COLO829 (cell line): Measurements from ENCODE around the gene BTNL3.
"Not testable (repeated sequence)": the region's sequence is repeated elsewhere in the genome, so short reads cannot be mapped to it uniquely, and the experiment has no call there.

Source experiments
- DNase-seq: peaks from one replicate; pipeline ENCODE4 v3.0.0; 2012; ENCODE audit warnings: low spot score

BTNL3 gene

DNA sequence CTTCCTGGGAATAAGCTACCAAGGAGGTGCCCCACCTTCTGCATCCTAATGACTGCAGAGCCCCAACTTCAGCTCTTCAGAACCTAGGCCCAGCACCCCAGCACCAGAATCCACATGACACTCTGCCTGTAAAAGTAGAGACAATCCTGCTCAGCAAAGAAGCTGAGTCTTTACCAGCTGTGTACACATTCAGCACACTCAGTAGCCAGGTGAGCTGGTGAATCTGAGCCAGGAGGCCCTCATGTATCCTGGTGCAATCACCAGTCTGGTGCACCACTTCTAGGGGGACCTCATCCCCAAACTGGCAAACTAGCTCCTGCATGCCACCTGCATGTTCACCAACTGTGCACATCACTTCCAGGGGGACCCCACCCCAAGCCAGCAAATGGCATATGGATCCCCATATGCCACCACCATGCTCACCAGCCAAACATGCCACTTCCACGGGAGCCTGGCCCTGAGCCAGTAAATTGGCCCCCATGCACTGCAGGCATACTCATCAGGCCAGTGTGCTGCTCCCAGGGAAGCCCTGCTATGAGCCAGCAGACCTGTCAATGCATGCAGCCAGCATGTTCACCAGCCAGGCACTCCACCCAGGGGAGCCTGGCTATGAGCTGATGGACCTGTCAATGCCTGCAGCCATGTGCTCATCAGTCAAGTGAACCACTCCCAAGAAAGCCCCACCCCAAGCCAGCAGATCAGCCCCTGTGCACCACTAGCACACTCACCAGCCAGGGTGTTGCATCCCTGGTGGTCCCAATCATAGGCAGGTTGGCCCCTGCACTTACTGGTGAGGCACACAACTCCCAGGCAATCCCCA lies 35.8 kb downstream of the BTNL3 start:
- no peak for DNase-seq

DNA sequence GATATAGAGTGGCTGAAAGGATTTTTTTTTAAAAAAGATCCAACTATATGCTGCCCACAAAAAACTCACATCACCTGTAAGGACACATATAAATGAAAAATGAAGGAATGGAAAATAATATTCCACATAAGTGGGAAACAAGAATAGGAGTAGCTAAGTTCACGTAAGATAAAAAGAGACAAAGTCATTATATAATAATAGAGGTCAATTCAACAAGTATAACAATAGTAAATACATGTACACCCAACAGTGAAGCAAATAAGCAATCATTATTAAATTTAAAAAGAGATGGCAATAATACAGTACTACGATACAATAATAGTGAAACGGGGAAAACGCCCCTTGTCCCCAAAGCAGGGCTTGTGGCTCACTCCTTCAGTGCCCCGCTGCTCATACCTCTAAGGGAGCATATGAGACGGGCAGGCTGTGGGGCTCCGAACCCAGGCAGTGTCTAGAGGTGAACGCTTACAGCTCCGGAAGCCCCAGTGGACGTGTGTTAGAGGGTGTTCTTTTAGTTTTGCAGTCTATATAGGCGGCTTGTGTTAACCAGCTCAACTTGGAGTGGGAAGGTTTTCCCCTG lies 38.9 kb downstream of the BTNL3 start:
- DNase-seq = no peak

DNA sequence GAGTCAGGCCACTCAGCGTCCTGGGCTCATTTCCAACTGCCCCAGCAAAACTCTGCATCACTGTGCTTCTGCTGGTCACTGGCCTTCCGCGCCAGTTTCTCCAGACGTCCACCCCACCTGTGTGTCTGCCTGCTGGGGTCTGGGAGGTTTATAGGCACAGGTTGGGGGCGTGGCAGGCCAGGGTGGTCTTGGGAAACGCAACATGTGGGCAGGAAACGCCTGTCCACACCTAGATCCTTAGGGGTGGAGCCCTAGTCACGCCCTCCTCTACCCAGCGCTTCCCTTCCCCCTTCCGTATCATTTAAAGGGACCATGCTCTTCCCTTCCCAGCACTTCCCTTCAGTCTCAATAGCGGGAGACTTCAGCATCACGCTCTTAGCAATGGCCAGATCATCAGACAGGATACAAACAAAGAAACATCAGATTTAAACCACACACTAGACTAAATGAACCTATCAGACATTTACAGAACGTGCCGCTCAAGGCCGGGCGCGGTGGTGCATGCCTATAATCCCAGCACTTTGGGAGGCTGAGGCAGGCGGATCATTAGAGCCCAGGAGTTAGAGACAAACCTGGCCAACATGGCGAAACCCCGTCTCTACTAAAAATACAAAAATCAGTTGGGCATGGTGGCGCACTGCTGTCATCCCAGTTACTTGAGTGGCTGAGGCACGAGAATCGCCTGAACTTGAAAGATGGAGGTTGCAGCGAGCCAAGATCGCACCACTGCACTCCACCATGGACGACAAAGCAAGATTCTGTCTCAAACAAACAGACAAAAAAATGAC lies 39.6 kb downstream of the BTNL3 start:
- DNase-seq = no peak

DNA sequence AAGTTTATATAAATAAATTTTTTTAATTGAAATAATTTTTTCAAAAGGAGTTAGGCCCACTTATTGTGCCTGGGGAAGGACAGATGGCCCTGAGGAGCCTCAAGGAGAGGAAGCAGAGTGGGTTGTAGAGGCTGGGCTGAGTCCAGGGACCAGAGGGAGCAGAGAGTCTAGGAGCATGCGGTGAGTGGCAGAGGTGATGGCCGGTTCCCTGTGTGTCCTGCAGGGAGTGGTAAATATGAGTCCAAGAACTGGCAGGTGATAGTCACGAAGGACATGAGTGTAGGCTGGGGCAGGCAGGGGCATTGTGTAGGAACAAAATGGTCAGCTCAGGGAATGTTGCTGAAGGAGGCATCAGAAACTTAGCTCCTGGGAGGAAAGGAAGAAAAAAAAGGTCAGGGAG lies 43.1 kb downstream of the BTNL3 start:
- no peak for DNase-seq

DNA sequence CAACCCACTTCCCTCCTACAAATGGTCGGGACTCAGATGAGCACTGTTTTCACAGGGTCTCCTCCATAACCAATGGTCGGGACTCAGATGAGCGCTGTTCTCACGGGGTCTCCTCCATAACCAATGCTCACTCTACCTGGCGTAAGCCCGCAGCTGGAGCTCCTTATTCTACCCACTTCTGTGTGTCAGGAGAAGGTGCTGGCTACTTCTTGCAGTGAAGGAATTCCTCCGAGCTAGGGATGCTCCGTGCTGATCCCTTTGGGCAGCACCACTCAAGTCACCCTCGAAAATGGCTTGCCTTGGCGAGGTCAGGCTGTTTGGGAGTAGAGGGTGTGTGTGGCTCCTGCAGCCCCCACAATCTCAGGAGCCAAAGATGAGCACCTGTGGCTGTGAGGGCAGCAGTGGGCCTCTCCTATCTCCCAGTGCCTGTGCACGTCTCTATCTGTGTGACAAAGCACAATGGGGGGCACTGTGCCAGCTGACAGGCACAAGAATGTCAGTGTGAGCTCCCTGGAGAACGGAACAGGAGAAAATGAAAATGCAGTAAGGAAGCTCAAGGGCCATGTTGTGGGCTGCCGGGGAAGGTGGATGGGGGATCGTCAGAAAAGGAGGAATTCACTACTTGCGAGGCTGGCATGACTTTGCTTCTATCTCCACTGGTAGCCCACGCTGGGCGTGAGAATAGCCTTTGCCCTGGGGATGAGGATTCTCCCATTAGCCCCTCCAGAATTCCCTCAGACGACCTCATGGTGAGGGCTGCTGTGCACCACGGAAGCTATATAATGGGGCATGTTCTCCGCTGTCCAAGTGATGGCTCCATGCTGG lies 47.6 kb downstream of the BTNL3 start:
- DNase-seq = no peak

DNA sequence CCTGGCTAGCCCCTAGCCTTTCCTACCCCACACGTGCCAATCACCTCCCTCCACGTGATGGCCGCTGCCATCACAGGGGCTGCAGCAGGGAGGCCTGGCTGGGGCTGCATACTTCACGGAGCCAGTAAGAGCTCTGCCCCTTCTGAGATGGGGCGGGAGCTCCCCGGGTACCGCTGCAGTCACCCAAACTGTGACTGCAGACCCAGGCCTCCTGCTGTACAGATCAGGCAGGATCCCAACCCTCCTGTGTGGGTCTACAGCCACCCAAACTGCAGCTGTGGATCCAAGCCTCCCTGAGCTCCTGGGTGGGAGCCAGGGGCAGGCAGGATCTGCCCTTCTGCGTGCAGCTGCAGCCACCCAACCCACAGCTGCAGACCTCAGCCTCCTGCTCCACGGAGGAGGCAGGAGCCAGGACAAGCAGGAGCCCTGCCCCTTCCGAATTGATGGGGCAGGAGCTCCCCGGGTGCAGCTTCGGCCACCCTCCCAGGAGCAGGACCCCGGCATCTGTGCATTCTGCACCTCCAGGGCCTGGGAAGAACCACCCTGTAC lies 48.2 kb downstream of the BTNL3 start:
- no peak for DNase-seq

DNA sequence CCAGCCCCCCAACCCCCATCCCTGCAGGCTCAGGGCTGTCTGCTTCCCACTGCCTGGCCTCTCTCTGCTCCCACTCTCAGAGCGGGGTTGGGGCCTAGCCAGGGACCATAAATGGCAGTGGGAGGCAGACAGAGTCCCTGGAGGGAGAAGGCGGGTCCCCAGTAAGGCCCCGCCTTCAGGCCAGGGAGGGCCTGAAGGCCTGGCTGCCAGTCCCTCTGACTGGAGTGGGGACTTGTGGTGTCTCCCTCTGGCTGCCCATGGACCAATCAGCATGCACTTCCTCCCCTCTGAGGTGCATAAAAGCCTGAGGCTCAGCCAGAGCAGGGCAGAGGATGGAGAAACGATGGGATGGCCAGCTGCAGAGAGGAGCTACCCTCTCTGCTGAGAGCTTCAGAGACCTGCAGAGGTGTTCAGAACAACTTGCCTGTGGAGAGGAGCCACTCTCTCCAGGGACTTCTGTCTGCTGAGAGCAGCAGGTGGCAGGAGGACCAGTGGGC lies 48.8 kb downstream of the BTNL3 start:
- no peak for DNase-seq

DNA sequence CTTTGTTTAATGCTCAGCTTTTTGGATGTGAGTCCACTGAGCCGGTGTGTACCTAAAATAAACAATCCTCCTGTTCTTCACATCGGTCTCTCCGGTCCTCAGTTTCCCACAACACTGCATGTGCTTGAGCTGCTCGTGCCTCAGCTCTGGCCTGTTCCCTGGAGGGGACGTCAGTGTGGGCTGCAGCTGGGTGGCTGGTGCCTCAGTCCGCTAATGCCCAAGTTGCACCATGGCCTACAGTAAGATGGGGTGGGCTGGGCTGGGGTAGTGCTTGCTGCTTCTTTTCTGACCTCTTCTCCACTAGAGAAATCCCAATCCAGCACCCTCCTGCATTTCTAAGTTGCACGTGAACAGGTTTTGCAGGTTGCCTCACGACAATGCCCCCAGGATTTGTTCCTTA lies 50.8 kb downstream of the BTNL3 start:
- no peak for DNase-seq

DNA sequence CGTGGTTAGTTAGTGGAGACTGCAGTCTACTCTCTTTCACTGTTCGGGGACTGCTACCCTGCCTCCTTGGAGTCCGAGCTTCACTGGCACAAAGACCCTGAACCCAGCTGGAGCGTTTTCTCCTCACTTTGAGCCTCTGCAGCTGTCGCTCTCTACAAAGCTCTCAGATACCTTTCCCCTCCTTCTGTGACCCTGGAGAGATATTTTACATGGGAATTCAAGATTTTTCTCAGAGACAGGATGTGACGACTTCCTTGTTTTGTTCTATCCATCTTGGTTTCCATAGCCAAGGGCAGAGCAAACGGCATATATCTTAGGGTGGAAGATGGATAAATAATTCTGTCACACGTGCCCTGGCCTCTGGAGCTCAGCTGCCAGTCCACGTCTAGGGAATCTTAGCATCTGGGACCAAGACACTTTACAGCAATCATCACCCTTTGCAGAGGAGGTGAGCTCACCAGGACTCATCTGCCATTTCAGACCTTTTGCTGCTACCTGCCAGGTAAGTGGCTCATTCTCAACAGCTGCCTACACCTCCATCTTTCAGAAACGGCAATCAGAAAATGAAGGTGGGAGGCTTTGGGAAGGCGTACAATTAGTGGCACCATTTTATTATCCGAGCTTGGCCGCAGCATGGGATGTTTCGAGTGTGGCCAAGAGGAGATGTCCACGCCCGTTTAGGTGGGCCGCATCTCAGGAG lies 51.4 kb downstream of the BTNL3 start, which contains the start of gene BTNL9:
BTNL9 (plus strand) TSS at position 336 of the 700 bp plus-strand sequence. CDS start 5,224 bp downstream, outside the sequence.
- DNase-seq = no peak

DNA sequence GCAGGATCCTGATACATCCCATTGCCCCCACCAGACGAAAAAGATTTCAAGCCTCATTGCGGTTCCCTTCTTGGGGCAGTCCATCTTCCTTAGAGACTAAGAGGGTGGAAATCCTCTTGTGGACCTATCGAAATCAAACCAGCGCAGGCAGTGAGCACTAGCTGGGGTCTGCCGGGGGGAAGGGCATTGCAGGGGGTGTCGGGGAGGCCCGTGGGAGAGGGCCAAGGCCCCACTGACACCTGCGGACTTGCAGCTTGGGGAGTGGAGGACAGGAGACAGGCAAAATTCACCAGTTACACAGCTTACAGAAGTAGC lies 51.9 kb downstream of the BTNL3 start:
- DNase-seq = no peak

DNA sequence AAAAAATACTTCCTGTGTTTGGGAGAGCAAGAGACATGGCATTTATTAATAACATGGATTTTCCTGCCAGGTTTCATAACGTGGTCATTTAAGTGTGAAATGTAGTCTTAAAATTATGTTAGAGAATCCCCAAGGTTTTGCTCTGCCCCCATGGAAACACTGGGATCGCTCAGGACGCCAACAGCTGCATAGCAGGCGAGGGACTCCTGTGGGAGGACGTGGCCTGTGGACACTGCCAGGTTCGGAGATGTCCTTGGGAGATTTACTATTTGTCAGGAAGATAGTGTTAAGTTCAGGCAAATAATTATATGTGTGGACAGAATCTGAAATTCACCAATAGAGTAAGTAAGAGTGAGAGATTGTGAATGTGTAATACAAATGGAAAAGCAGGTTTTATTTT lies 52.4 kb downstream of the BTNL3 start:
- no peak for DNase-seq

DNA sequence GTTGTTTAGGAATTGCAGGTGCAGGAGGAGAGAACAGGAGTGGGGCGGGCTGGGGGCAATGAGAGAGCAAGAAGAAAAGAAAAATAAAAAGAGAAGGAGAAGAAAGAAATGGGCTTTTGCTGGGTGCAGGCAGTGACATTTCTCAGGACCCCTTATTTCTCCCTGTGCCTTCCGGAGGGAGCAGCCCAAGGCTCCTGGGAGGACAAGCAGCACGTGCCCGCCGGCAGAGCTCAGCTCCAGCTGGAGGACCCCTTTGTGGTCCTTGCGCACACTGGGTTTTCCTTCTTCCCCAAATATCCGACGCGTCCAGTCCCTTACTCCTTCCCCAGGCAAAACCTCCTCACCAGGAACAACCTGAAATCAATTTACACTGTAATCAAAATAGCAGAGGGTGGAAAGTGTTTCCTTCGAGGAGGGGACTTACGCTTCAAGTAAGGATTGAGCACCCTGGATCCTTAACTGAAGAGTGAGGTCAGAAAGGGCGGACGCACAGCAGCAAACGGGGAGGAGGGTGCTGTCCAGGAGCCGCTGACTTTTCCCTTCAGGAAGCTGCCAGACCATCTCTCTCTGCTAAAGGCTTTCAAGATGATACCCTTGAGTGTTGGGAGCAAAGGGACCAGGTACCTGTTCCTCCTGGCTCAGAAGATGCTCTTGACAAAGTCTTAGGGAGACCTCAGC lies 53.5 kb downstream of the BTNL3 start:
- no peak for DNase-seq

DNA sequence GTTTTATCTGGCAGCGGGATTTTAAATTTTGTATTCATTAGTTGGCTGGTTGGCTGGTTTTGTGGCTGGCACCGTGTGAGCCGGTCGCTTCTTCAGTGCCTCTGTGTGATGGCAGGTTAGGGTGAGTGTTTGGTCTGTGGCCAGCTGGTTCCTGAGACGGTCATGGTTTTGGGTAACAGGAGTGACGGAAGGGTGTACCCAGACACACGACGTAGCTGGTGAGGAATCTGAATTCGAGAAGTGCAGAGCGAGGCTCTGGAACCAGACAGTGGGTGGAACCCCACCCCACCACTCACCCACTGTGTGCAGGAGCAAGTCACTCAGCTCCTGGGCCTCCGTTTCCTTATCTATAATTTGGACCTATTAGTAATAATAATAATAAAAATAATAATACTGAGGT lies 54.1 kb downstream of the BTNL3 start:
- DNase-seq = no peak

DNA sequence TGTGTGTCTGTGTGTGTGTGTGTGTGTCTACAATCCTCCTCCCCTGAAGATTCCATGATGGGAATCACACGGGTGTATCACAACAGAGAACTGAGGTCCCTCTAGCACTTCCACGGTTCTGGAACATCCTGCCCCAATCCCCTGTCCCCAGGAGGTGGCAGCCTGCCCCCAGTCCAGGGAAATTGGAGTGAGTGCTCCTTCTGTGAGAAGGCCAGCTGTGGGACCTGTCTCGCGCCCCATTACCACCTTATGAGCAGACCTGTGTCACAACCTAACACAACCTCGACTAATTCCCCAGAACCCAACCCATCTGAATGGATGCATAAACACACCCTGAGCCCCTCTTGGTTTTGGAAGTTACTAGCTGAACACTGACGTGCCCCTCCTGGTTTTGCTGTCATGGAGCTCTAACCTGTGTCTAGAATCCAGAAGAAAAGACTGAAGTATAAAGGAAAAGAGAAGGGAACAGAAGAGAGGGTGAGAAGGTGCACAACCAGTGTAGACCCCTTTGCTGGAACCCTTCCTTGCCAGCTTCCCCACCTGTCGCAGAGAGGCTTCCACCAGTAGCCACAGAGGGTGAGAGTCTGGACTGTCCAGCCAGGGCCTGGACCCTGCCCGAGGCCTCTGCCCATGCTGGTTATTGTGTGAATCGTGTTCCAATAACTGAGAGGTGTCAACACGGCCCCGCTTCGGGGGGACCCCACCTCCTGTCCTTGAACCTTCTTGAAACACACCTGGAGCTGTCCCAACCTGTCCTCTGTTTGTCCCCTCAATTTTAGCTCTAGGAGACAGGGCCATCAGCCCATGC lies 54.8 kb downstream of the BTNL3 start:
- no peak for DNase-seq

DNA sequence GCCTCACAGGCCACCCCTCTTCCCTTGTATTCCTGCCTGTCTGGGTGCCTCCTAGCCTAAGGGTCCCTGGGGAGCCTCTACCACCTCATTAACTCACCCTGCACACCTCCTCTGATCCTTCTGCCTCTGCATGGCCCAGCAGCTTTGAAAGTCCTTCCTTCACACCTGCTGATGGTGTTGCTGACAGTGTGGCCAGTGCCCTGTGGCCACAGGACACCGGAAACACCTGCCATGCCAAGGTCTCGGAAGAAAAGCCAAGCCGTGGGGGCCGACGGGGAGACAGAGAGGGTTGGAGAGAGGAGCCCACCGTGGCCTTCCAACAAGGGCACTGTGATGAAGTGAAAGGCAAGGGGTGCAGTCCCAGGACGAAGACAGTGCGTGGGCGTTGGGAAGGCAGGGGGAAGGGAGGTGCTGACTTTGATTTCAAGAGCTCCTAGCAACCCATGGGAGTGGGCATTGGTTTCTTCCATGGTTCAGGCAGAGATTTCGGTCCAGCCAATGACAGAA lies 55.5 kb downstream of the BTNL3 start:
- DNase-seq = no peak

DNA sequence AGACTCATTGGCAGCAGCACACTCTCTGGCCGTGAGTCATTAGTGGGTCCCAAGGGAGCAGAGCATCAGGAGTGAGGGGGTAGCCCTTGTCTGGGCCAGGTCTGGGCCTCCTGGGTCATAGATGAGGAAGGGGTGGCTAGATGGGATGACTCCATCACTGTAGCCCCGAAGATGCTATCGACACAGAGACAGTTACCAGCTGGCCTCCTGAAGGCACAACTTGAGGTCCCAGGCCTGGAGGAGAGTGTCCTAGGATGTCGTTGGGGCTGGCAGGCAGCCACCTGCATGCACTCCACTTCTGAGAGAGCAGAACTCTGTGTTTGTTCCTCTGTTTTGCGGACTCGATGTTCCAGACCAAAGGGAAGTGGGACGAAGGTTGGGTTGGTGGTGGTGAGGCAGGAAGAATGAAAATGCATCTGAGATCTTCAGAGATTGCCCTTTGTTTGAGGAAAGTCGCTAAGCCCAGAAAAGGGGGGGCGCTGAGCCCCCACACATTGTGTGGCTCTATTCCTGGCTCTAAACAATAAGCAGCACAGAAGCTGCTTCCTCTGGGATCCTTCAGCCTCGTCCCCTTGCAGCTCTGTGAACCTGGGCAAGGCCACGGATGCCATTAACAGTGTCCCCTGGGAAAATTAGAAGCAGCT lies 56.1 kb downstream of the BTNL3 start:
- DNase-seq = no peak

DNA sequence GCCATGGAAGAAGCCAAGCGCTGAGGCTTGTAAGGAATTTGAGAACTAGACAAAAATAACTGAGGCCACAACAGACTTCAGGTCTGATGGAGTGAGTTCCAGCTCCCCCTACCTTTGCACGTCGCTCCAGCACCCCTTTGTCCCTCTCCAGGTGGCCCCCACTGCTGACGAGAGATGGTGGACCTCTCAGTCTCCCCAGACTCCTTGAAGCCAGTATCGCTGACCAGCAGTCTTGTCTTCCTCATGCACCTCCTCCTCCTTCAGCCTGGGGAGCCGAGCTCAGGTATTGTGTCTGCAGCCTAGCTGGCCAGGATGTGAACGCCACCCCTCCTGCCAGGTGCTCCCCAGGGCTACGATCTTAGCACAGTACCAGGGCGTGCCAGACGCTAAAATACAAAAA lies 56.7 kb downstream of the BTNL3 start:
- no peak for DNase-seq

DNA sequence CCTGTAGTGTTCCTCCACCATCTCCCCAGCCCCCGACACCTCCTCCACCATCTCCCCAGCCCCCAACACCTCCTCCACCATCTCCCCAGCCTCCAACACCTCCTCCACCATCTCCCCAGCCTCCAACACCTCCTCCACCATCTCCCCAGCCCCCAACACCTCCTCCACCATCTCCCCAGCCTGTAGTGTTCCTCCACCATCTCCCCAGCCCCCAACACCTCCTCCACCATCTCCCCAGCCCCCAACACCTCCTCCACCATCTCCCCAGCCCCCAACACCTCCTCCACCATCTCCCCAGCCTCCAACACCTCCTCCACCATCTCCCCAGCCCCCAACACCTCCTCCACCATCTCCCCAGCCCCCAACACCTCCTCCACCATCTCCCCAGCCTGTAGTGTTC lies 57.2 kb downstream of the BTNL3 start:
- not testable (repeated sequence) for DNase-seq

DNA sequence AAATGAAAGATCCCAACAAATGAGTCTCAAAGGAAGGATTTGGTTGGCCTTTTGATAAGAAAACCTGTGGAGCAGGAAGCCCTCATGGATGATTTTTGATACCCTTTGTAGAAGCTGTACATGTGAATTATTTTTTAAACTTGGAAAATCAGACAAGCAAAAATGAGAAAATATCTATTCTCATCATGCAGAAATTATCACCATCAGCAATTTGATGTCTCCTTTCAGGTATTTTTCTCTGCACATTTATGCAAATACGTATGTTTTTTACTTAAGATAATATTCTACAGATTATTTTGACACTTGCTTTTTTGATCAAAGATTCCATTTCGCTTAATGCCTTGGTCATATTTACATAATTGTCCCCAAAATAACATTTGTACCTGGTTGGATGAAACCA lies 58.6 kb downstream of the BTNL3 start:
- no peak for DNase-seq
